HepG2 (cell line): ENCODE measurements around the gene MAPK6. TPM values are rescaled to one million over a fixed set of nuclear protein-coding genes. Genes with fewer than 3 reads are reported as not detected.

ENCODE experiments used
- ATAC-seq: fragments of 200-7000 bp; cut with Tn5 transposase; 3 replicates; pipeline ENCODE4 v1.9.1; 2020; ENCODE audit warnings: mild to moderate bottlenecking, moderate library complexity
- BruUV-seq: library from RNA; stranded (reverse); fragments of 400-500 nt; replicated peaks from 2 replicates; lab custom pipeline; 2021; lab: Mats Ljungman, UMichigan
- CTCF ChIA-PET: fragments of 300-600 bp; formaldehyde crosslinking; extraction: SDS; loops from one replicate; lab custom pipeline; 2021; ENCODE audit warnings: low total read pairs, inconsistent platforms, low intra/inter-chr PET ratio; lab: Yijun Ruan, JAX
- POLR2A ChIA-PET: fragments of 350-600 bp; sonication (Branson Sonifier 250); formaldehyde crosslinking; loops from one replicate; lab custom pipeline; 2020; ENCODE audit warnings: antibody characterized with exemption, inconsistent platforms; lab: Yijun Ruan, JAX
- DNase-seq: peaks from one replicate; pipeline ENCODE4 v3.0.0-alpha.2; 2015; ENCODE audit warnings: low spot score
- FAIRE-seq: peaks from 3 replicates; lab custom pipeline; 2011; peaks lifted over from hg19 to GRCh38; lab: Jason Lieb, UNC
- H2AFZ ChIP-seq: one replicate; pipeline ENCODE4 v1.6.1; 2011; ENCODE audit warnings: low read length, inconsistent platforms
- H3K27ac ChIP-seq: fragments of 300-600 bp; 3 replicates; pipeline ENCODE4 v1.8.0; 2011; ENCODE audit warnings: mixed run types, mild to moderate bottlenecking, mixed read lengths, low read length, inconsistent platforms; ENCODE audit not compliant: insufficient read depth; ENCODE audit errors: extremely low read length
- H3K27me3 ChIP-seq, 2 experiments: fragments of 200-600 bp in 1 of 2; 2 replicates in 1 of 2; 3 replicates in 1 of 2; pipeline versions ENCODE4 v1.6.0 to v1.8.0; 2011; ENCODE audit warnings: low read length in 2 of 2, mild to moderate bottlenecking in 2 of 2, moderate library complexity in 2 of 2, inconsistent platforms in 1 of 2; ENCODE audit not compliant: insufficient read depth in 2 of 2, control insufficient read depth in 1 of 2
- H3K36me3 ChIP-seq, 2 experiments: fragments of 200-600 bp in 1 of 2; replicated peaks in 1 of 2; 2 replicates in 1 of 2; 3 replicates in 1 of 2; pipeline versions ENCODE4 v1.5.1 to v1.8.0; 2011; ENCODE audit warnings: low read length in 2 of 2, inconsistent platforms in 1 of 2; ENCODE audit not compliant: insufficient read depth in 2 of 2, control insufficient read depth in 1 of 2
- H3K4me1 ChIP-seq: 2 replicates; pipeline ENCODE4 v1.5.1; 2012; ENCODE audit warnings: low read length, inconsistent platforms; ENCODE audit not compliant: insufficient read depth
- H3K4me2 ChIP-seq: 2 replicates; pipeline ENCODE4 v1.6.0; 2011; ENCODE audit warnings: low read depth, low read length, inconsistent platforms
- H3K4me3 ChIP-seq, 3 experiments: fragments of 200-600 bp in 1 of 3; sonication (generic), shearing (Covaris generic) in 1 of 3; replicated peaks in 1 of 3; 2 replicates each; pipeline ENCODE4 v1.5.1; 2011 to 2016; ENCODE audit warnings: low read length in 3 of 3, inconsistent platforms in 2 of 3, low read depth in 2 of 3, mild to moderate bottlenecking in 2 of 3, control low read depth in 1 of 3, mixed read lengths in 1 of 3; ENCODE audit not compliant: insufficient read depth in 1 of 3
- H3K79me2 ChIP-seq: one replicate; pipeline ENCODE4 v1.6.1; 2011; ENCODE audit warnings: low read length, inconsistent platforms; ENCODE audit not compliant: insufficient read depth
- H3K9ac ChIP-seq: 2 replicates; pipeline ENCODE4 v1.6.0; 2011; ENCODE audit warnings: mild to moderate bottlenecking, low read depth, low read length, inconsistent platforms; ENCODE audit not compliant: insufficient read depth
- H3K9me3 ChIP-seq: 2 replicates; pipeline ENCODE4 v1.5.1; 2012; ENCODE audit warnings: mild to moderate bottlenecking, low read length
- H4K20me1 ChIP-seq: 2 replicates; pipeline ENCODE4 v1.6.0; 2011; ENCODE audit warnings: inconsistent platforms, mild to moderate bottlenecking, low read length, moderate library complexity; ENCODE audit not compliant: insufficient read depth
- GZF1 ChIP-seq: sonication (generic); formaldehyde crosslinking; IDR thresholded peaks from 2 replicates; pipeline ENCODE4 v1.5.1; 2020; ENCODE audit warnings: mild to moderate bottlenecking, missing genetic modification reagents
- ZNF275 ChIP-seq: sonication (generic); formaldehyde crosslinking; IDR thresholded peaks from 2 replicates; pipeline ENCODE4 v1.8.0; 2022; ENCODE audit warnings: missing genetic modification reagents, mild to moderate bottlenecking, inconsistent platforms, borderline replicate concordance
- ZUFSP ChIP-seq: sonication (generic); formaldehyde crosslinking; IDR thresholded peaks from 2 replicates; pipeline ENCODE4 v1.9.0; 2021; ENCODE audit warnings: missing genetic modification reagents, mild to moderate bottlenecking, borderline replicate concordance
- WGBS: methylation state at CpG from one replicate; pipeline ENCODE4 v1.1.6; 2017; ENCODE audit warnings: low lambda C conversion rate; 5-methylcytosine and 5-hydroxymethylcytosine counted together
- in situ Hi-C: cut with HindIII; loops from 2 replicates; pipeline ENCODE4 v1.10.0; 2017; ENCODE audit warnings: low pct_unique_long_range_greater_than_20kb; ENCODE audit not compliant: extremely low pct_ligation_motif_present
- intact Hi-C: fragments of 100-400 bp; cut with micrococcal nuclease; formaldehyde crosslinking; loops from one replicate; pipeline ENCODE4 v1.10.0; 2022; ENCODE audit not compliant: unreplicated experiment
- polyA plus RNA-seq, 8 experiments: library from polyadenylated mRNA; depleted of rRNA in 3 of 8; stranded (reverse) in 7 of 8; unstranded in 1 of 8; fragments of >200 nt; fragmentation: Illumina TruSeq in 4 of 8; extraction: Trizol in 4 of 8; gene quantifications; 2 replicates each; pipeline versions ENCODE4 v1.2.1 to v1.2.3, GENCODE V29; 2011 to 2016; ENCODE audit warnings: low read depth in 4 of 8, missing spikeins in 1 of 8, mixed read lengths in 1 of 8; ENCODE audit not compliant: insufficient read depth in 1 of 8
- total RNA-seq, 5 experiments: library from RNA; depleted of rRNA; stranded (reverse); fragments of >200 nt; fragmentation: Illumina TruSeq; extraction: Trizol; gene quantifications; 2 replicates each; pipeline ENCODE4 v1.2.3, GENCODE V29; 2016; ENCODE audit warnings: low read depth in 1 of 5
- TF ChIP-seq, protein P1 (sequence below): sonication (generic); formaldehyde crosslinking; IDR thresholded peaks from 2 replicates; pipeline ENCODE4 v1.9.0; 2021; ENCODE audit warnings: missing genetic modification reagents, borderline replicate concordance

Gene MAPK6
- total and polyA plus RNA-seq, 2 of the 13 experiments (the other 11 are each of a cell fraction or from before 2014, with no cell fraction given) = 89.5 to 99.7 TPM

DNA sequence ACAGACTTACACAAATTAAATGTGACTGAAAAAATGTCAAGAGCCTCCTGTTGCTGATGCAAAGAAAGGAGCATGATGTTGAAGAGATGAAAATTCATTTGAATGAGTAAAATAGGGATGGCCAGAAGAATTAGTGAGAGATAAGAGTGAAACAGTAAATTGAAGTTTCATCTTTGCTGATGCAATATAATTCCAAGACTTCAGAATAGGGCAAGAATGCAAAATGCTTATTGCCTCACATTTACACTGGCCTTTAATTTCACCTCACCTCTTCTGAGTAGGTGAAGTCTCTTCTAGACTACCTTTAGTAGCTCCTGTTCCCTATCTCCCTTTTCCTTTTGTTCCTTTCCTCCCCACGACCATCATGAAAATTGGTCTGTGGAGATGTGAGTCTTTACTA is 15.3 kb upstream of the MAPK6 start:
- FAIRE-seq (no peak), ATAC-seq (no peak), DNase-seq (no peak)
- BruUV-seq = no TSS peak
- no peak overlapping the region for H3K4me2 ChIP-seq
- peaks cover 38% of the 10 kb centered on the region for H3K4me1 ChIP-seq
- H3K27me3 ChIP-seq = no peaks in the 10 kb centered on the region
- TF ChIP-seq GZF1 (CRISPR knock-in tag) (no peak), ZNF275 (CRISPR knock-in tag) (no peak), ZUFSP (no peak)
- TF ChIP-seq, protein P1, sequence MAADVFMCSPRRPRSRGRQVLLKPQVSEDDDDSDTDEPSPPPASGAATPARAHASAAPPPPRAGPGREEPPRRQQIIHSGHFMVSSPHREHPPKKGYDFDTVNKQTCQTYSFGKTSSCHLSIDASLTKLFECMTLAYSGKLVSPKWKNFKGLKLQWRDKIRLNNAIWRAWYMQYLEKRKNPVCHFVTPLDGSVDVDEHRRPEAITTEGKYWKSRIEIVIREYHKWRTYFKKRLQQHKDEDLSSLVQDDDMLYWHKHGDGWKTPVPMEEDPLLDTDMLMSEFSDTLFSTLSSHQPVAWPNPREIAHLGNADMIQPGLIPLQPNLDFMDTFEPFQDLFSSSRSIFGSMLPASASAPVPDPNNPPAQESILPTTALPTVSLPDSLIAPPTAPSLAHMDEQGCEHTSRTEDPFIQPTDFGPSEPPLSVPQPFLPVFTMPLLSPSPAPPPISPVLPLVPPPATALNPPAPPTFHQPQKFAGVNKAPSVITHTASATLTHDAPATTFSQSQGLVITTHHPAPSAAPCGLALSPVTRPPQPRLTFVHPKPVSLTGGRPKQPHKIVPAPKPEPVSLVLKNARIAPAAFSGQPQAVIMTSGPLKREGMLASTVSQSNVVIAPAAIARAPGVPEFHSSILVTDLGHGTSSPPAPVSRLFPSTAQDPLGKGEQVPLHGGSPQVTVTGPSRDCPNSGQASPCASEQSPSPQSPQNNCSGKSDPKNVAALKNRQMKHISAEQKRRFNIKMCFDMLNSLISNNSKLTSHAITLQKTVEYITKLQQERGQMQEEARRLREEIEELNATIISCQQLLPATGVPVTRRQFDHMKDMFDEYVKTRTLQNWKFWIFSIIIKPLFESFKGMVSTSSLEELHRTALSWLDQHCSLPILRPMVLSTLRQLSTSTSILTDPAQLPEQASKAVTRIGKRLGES = no peak
- no peak overlapping the region for H3K4me3 ChIP-seq
- H3K79me2 ChIP-seq = no peaks in the 10 kb centered on the region
- H4K20me1 ChIP-seq = no peaks in the 10 kb centered on the region
- H2AFZ ChIP-seq = no peak overlapping the region
- 96% methylated on average over 1 of the region's 1 CpG for WGBS
- no peaks in the 10 kb centered on the region for H3K36me3 ChIP-seq
- ChIA-PET POLR2A (no interaction called here), CTCF (no interaction called here)
- in situ Hi-C loops = no loop called here
- H3K27ac ChIP-seq = no peak overlapping the region
- no peaks in the 10 kb centered on the region for H3K9me3 ChIP-seq
- intact Hi-C loops = no loop called here
- no peak overlapping the region for H3K9ac ChIP-seq
